ENCODE measurements around the gene ATP13A2.
A peak's percentile ranks its signal among the peaks of the same experiment; 100 is the strongest.

Gene ATP13A2, protein sequence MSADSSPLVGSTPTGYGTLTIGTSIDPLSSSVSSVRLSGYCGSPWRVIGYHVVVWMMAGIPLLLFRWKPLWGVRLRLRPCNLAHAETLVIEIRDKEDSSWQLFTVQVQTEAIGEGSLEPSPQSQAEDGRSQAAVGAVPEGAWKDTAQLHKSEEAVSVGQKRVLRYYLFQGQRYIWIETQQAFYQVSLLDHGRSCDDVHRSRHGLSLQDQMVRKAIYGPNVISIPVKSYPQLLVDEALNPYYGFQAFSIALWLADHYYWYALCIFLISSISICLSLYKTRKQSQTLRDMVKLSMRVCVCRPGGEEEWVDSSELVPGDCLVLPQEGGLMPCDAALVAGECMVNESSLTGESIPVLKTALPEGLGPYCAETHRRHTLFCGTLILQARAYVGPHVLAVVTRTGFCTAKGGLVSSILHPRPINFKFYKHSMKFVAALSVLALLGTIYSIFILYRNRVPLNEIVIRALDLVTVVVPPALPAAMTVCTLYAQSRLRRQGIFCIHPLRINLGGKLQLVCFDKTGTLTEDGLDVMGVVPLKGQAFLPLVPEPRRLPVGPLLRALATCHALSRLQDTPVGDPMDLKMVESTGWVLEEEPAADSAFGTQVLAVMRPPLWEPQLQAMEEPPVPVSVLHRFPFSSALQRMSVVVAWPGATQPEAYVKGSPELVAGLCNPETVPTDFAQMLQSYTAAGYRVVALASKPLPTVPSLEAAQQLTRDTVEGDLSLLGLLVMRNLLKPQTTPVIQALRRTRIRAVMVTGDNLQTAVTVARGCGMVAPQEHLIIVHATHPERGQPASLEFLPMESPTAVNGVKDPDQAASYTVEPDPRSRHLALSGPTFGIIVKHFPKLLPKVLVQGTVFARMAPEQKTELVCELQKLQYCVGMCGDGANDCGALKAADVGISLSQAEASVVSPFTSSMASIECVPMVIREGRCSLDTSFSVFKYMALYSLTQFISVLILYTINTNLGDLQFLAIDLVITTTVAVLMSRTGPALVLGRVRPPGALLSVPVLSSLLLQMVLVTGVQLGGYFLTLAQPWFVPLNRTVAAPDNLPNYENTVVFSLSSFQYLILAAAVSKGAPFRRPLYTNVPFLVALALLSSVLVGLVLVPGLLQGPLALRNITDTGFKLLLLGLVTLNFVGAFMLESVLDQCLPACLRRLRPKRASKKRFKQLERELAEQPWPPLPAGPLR

GRCh38 chr1:17011439-17012307 is at the start of gene ATP13A2:
TSS of gene ATP13A2 (minus strand) at chr1:17011928. CDS start at chr1:17011738, 190 bp downstream.
- Histone ChIP-seq H3K27ac (ENCODE audit: low read depth, low read length) (no peak within 1 kb of the TSS), H3K4me3 (ENCODE audit: low read depth in 1 of 2, low read length in 2 of 2) (peak within 1 kb of the TSS; percentile 76 to 77), H3K27me3 (ENCODE audit: control insufficient read depth in 1 of 2, insufficient read depth in 2 of 2, low read length in 2 of 2) (no peaks in the 10 kb centered on the region), H3K9me3 (ENCODE audit: control insufficient read depth in 1 of 2, low read length in 2 of 2) (no peaks in the 10 kb centered on the region), H3K4me1 (ENCODE audit: control insufficient read depth in 1 of 2, insufficient read depth in 2 of 2, low read length in 2 of 2) (peaks cover 11 to 23% of the 10 kb centered on the region in 2 donors), H3K36me3 (ENCODE audit: control insufficient read depth in 1 of 2, insufficient read depth in 2 of 2, low read length in 2 of 2) (no peaks in the 10 kb centered on the region), H3K9ac (ENCODE audit: low read depth in 1 of 2, low read length in 2 of 2) (peak within 1 kb of the TSS; percentile 50 to 63)

DNA sequence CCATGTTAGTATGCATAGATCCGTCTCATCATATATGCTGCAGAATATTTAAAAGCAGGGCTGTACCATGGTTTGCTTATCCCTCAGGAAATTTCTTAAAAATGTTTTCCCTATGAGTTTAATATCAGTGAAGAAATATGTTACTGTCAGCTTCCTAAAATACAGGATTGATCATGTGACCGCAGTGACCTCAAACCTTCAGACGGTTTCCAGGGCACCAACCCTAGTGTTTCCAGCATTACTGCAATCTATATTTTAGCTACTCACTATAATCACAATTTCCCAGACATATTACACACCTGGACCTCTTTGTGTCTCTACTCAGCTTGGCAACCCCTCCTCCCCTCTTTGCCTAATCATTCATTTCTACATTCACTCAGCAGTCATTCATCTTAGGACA is 49.8 kb upstream of the ATP13A2 start:
- peaks cover 0 to 3% of the 10 kb centered on the region in 2 donors for H3K9me3 ChIP-seq (ENCODE audit: control insufficient read depth in 1 of 2, low read length in 2 of 2)
- H3K9ac ChIP-seq (ENCODE audit: low read depth in 1 of 2, low read length in 2 of 2), result no peak overlapping the region
- H3K27ac ChIP-seq (ENCODE audit: low read depth, low read length), result no peak overlapping the region
- H3K4me3 ChIP-seq (ENCODE audit: low read depth in 1 of 2, low read length in 2 of 2), result no peak overlapping the region
- H3K27me3 ChIP-seq (ENCODE audit: control insufficient read depth in 1 of 2, insufficient read depth in 2 of 2, low read length in 2 of 2), result no peaks in the 10 kb centered on the region
- no peaks in the 10 kb centered on the region for H3K4me1 ChIP-seq (ENCODE audit: control insufficient read depth in 1 of 2, insufficient read depth in 2 of 2, low read length in 2 of 2)
- H3K36me3 ChIP-seq (ENCODE audit: control insufficient read depth in 1 of 2, insufficient read depth in 2 of 2, low read length in 2 of 2), result no peaks in the 10 kb centered on the region

GRCh38 chr1:17060306-17060749 is 48.6 kb upstream of the ATP13A2 start:
- no peak overlapping the region for H3K27ac ChIP-seq (ENCODE audit: low read depth, low read length)
- H3K36me3 ChIP-seq (ENCODE audit: control insufficient read depth in 1 of 2, insufficient read depth in 2 of 2, low read length in 2 of 2), result no peaks in the 10 kb centered on the region
- H3K4me1 ChIP-seq (ENCODE audit: control insufficient read depth in 1 of 2, insufficient read depth in 2 of 2, low read length in 2 of 2), result no peaks in the 10 kb centered on the region
- no peak overlapping the region for H3K9ac ChIP-seq (ENCODE audit: low read depth in 1 of 2, low read length in 2 of 2)
- H3K9me3 ChIP-seq (ENCODE audit: control insufficient read depth in 1 of 2, low read length in 2 of 2), result peaks cover 0 to 2% of the 10 kb centered on the region in 2 donors
- H3K27me3 ChIP-seq (ENCODE audit: control insufficient read depth in 1 of 2, insufficient read depth in 2 of 2, low read length in 2 of 2), result no peaks in the 10 kb centered on the region
- no peak overlapping the region for H3K4me3 ChIP-seq (ENCODE audit: low read depth in 1 of 2, low read length in 2 of 2)

GRCh38 chr1:17059391-17060305 is 47.9 kb upstream of the ATP13A2 start:
- Histone ChIP-seq H3K27me3 (ENCODE audit: control insufficient read depth in 1 of 2, insufficient read depth in 2 of 2, low read length in 2 of 2) (no peaks in the 10 kb centered on the region), H3K9me3 (ENCODE audit: control insufficient read depth in 1 of 2, low read length in 2 of 2) (no peaks in the 10 kb centered on the region), H3K9ac (ENCODE audit: low read depth in 1 of 2, low read length in 2 of 2) (no peak overlapping the region), H3K4me3 (ENCODE audit: low read depth in 1 of 2, low read length in 2 of 2) (no peak overlapping the region), H3K36me3 (ENCODE audit: control insufficient read depth in 1 of 2, insufficient read depth in 2 of 2, low read length in 2 of 2) (no peaks in the 10 kb centered on the region), H3K4me1 (ENCODE audit: control insufficient read depth in 1 of 2, insufficient read depth in 2 of 2, low read length in 2 of 2) (no peaks in the 10 kb centered on the region), H3K27ac (ENCODE audit: low read depth, low read length) (no peak overlapping the region)

GRCh38 chr1:17056551-17056950 is 44.8 kb upstream of the ATP13A2 start:
- Histone ChIP-seq H3K27me3 (ENCODE audit: control insufficient read depth in 1 of 2, insufficient read depth in 2 of 2, low read length in 2 of 2) (no peaks in the 10 kb centered on the region), H3K4me3 (ENCODE audit: low read depth in 1 of 2, low read length in 2 of 2) (no peak overlapping the region), H3K9ac (ENCODE audit: low read depth in 1 of 2, low read length in 2 of 2) (no peak overlapping the region), H3K4me1 (ENCODE audit: control insufficient read depth in 1 of 2, insufficient read depth in 2 of 2, low read length in 2 of 2) (peaks cover 11 to 18% of the 10 kb centered on the region in 2 donors), H3K36me3 (ENCODE audit: control insufficient read depth in 1 of 2, insufficient read depth in 2 of 2, low read length in 2 of 2) (no peaks in the 10 kb centered on the region), H3K9me3 (ENCODE audit: control insufficient read depth in 1 of 2, low read length in 2 of 2) (no peaks in the 10 kb centered on the region), H3K27ac (ENCODE audit: low read depth, low read length) (no peak overlapping the region)

DNA sequence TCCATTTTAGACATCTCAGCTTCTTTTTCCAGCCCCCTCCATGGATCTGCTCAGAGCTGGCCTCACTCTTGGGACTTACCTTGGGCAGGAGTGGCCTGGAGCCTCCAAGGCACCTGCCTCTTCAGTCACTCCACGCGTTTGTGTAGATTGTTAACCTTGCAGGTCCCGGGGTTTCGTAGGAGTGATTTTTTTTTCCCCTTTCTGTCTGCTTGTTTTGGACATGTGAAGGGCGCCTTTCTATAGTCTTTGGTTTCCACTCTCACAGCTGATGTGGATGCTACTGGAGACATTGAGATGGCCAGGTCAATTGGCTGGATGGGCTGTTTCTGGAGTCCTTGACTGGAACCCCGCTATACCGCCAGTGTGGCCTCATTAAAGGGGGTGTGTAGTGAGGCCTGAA is 44.1 kb upstream of the ATP13A2 start:
- H3K9ac ChIP-seq (ENCODE audit: low read depth in 1 of 2, low read length in 2 of 2), result no peak overlapping the region
- H3K36me3 ChIP-seq (ENCODE audit: control insufficient read depth in 1 of 2, insufficient read depth in 2 of 2, low read length in 2 of 2), result peaks cover 0 to 1% of the 10 kb centered on the region in 2 donors
- H3K27me3 ChIP-seq (ENCODE audit: control insufficient read depth in 1 of 2, insufficient read depth in 2 of 2, low read length in 2 of 2), result no peaks in the 10 kb centered on the region
- H3K4me3 ChIP-seq (ENCODE audit: low read depth in 1 of 2, low read length in 2 of 2), result no peak overlapping the region
- no peaks in the 10 kb centered on the region for H3K9me3 ChIP-seq (ENCODE audit: control insufficient read depth in 1 of 2, low read length in 2 of 2)
- H3K27ac ChIP-seq (ENCODE audit: low read depth, low read length), result no peak overlapping the region
- peaks cover 17 to 22% of the 10 kb centered on the region in 2 donors for H3K4me1 ChIP-seq (ENCODE audit: control insufficient read depth in 1 of 2, insufficient read depth in 2 of 2, low read length in 2 of 2)

DNA sequence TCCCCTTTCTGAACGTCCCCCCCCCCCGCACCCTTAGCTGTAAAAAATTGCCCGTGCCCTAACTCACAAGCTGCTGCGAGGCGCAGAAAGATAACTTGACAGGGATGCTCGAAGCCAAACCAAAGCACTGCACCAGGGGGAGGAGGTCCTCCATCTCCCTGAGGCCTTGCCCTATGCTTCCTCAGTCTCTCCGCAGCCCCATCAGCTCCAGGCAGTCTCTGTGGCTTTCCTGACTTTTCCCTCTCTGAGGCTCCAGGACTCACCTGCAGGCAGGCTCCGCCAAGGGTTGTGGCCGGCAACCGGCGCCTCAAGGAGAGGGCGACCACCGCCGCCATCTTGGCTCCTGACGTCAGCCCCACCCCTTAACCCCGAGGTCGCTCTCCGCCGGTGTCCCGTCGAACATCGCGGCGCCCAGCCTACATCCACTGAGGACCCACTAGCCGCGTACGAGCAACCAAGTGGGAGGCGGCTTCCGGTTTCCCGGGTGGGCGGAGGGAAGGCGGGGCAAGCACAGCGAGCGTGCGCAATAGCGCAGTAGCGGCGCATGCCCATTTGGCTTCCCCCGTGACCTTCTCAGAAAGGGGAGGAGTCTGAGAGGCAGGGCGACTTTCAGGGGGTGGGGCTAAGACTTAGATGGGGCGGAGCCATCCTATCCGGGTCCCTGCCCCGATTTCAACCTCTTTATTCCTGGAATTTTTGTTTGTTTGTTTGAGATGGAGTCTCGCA is 42.1 kb upstream of the ATP13A2 start, which contains the start of gene SDHB:
Gene SDHB, minus strand, starts transcription at position 348 of the 726 bp plus-strand sequence. Its CDS starts 13 bp downstream, at position 335.
- Histone ChIP-seq H3K27me3 (ENCODE audit: control insufficient read depth in 1 of 2, insufficient read depth in 2 of 2, low read length in 2 of 2) (no peaks in the 10 kb centered on the region), H3K4me1 (ENCODE audit: control insufficient read depth in 1 of 2, insufficient read depth in 2 of 2, low read length in 2 of 2) (peaks cover 17 to 22% of the 10 kb centered on the region in 2 donors), H3K9ac (ENCODE audit: low read depth in 1 of 2, low read length in 2 of 2) (peak within 1 kb of the TSS; percentile 93 to 99)

GRCh38 chr1:17053086-17053684 is 41.5 kb upstream of the ATP13A2 start:
- H3K9ac ChIP-seq (ENCODE audit: low read depth in 1 of 2, low read length in 2 of 2), result peak overlapping the region; percentile 93 to 99
- H3K4me3 ChIP-seq (ENCODE audit: low read depth in 1 of 2, low read length in 2 of 2), result peak overlapping the region; percentile 88 to 99
- H3K27me3 ChIP-seq (ENCODE audit: control insufficient read depth in 1 of 2, insufficient read depth in 2 of 2, low read length in 2 of 2), result no peaks in the 10 kb centered on the region
- H3K27ac ChIP-seq (ENCODE audit: low read depth, low read length), result peak overlapping the region; percentile 78
- peaks cover 17 to 22% of the 10 kb centered on the region in 2 donors for H3K4me1 ChIP-seq (ENCODE audit: control insufficient read depth in 1 of 2, insufficient read depth in 2 of 2, low read length in 2 of 2)
- H3K36me3 ChIP-seq (ENCODE audit: control insufficient read depth in 1 of 2, insufficient read depth in 2 of 2, low read length in 2 of 2), result peaks cover 10% of the 10 kb centered on the region in 2 donors
- H3K9me3 ChIP-seq (ENCODE audit: control insufficient read depth in 1 of 2, low read length in 2 of 2), result no peaks in the 10 kb centered on the region

More for the DNA sequence above, 42.1 kb upstream of the ATP13A2 start, which contains the start of gene SDHB:
- no peaks in the 10 kb centered on the region for H3K9me3 ChIP-seq (ENCODE audit: control insufficient read depth in 1 of 2, low read length in 2 of 2)
- peak within 1 kb of the TSS; percentile 88 to 99 for H3K4me3 ChIP-seq (ENCODE audit: low read depth in 1 of 2, low read length in 2 of 2)
- H3K36me3 ChIP-seq (ENCODE audit: control insufficient read depth in 1 of 2, insufficient read depth in 2 of 2, low read length in 2 of 2), result peaks cover 10% of the 10 kb centered on the region in 2 donors
- peak within 1 kb of the TSS; percentile 78 for H3K27ac ChIP-seq (ENCODE audit: low read depth, low read length)
